Mucosa of gallbladder (tissue), 1 donor: ENCODE measurements around the gene BCO2. TPM values are rescaled to one million over a fixed set of nuclear protein-coding genes. Genes with fewer than 3 reads are reported as not detected.
"Not testable (repeated sequence)": the region's sequence is repeated elsewhere in the genome, so short reads cannot be mapped to it uniquely, and the experiment has no call there.

ENCODE experiments used
- DNase-seq: peaks from one replicate; pipeline ENCODE4 v3.0.0-alpha.2; 2020; ENCODE audit warnings: low spot score
- total RNA-seq: library from RNA; stranded (reverse); gene quantifications from one replicate; pipeline ENCODE4 v1.2.1, GENCODE V29; 2021
- donor health status: DM: no; HTN: no; CAD: no.

BCO2 gene
- total RNA-seq, 1 donor from 2014 or later, result 27.2 TPM

- DNase-seq, result no peak
These were observed 8.2 kb upstream of the BCO2 start, which contains the start of gene TEX12 for GRCh38 chr11:112167145-112167544. TSS of gene TEX12 (plus strand) at chr11:112167372. CDS start at chr11:112169269, 1,897 bp downstream.

- no peak for DNase-seq
These were observed 2.8 kb upstream of the BCO2 start for GRCh38 chr11:112172362-112172994.

DNA sequence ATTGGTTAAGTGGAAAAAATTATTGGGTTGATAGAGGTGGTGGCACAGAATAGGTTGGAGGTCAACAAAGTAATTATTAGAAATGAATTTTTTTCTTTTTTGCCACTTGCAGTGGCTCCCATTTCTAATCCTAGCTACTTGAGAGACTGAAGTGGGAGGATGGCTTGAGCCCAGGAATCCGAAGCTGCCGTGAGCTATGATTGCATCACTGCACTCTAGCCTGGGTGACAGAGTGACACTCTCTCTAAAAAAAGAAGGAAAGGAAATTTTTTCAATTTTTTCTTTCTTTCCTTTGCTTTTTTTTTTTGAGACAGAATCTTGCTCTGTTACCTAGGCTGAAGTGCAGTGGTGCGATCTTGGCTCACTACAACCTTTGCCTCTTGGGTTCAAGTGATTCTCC lies 2.2 kb upstream of the BCO2 start:
- DNase-seq, result no peak

DNA sequence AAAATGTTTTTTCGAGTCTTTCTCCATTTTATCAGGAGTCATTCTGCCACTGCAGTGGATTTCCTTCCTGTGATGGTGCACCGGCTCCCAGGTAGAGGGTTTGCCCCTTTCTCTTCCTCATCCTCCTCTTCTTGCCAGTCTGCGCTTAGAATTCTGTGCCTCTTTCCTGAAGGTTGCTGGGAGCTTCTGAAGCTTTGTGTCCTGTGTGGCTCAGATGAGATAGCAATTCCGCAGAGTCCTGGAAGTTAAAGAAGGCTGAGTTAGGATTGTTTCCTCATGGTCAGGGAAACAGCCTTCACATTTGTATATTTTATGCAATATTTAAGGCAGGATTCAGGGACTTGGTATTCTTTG lies 264 bp downstream of the BCO2 start:
- no peak for DNase-seq

GRCh38 chr11:112176077-112176476 lies 765 bp downstream of the BCO2 start:
- DNase-seq, result no peak

DNA sequence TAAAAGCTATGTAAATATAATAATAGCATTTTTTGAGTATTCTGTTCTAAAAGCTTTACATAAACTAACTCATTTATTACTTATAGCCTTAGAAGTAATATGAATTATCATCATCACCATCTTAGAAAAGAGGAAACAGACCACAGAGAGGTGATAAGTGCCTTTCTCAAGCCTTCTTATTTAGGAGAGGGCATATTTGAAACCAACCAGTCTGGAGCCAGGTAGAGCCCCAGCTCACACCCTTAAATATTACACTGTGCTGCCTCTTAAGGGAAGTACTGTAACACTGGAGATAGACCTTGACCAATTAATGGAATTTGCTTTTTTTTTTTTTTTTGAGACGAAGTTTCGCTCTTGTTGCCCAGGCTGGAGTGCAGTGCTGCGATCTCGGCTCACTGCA lies 2.3 kb downstream of the BCO2 start:
- no peak for DNase-seq

- no peak for DNase-seq
These were observed 3.1 kb downstream of the BCO2 start for GRCh38 chr11:112178428-112178827.

- DNase-seq, result no peak
These were observed 3.6 kb downstream of the BCO2 start for GRCh38 chr11:112178936-112179335.

DNA sequence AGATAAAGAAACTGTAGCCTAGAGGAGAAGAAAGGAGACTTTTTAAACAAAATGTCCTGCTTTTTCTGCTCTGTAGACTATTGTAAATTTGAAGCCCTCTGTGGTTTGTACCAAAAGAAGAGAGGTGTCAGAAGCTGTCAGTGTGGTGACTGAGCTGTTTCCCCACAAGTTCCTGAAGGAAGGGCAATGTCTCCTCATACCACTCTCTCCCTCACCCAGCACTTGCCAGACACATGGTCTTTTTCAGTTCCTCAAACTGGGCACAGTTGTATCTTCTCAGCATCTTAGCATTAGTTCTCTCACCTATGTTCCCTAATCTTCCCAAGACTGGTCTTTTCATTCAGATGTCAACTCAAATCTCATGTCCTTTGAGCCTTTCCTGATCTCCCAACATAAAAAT lies 4.3 kb downstream of the BCO2 start:
- no peak for DNase-seq

DNA sequence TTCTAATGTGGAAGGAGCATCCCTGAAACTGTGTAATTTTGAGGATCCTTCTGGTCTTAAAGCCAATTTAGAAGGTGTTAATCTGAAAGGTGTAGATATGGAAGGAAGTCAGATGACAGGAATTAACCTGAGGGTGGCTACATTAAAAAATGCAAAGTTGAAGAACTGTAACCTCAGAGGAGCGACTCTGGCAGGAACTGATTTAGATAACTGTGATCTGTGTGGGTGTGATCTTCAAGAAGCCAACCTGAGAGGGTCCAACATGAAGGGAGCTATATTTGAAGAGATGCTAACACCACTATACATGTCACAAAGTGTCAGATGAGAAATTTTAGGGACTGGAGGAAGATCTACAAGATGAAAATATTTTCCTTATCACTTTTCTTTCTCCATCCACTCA lies 7.6 kb downstream of the BCO2 start:
- no peak for DNase-seq

DNA sequence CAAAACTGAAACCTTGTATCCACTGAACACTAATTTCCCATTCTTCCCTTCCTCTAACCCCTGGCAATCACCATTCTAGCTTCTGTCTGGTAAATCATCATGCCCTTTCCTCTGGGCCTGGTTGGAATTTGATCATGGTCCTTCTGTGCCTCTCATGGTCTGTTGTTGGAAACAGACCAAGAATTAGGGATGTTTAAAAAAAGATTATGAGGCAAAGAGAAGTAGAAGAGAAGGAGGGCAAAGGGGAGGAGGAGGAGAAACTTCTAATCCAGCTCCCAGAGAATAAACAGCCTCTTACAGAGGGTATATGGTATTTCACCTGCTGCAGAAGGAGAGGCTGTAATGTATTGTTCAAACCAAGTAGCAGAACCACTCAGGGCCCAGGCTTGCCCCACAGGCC lies 10.6 kb downstream of the BCO2 start:
- no peak for DNase-seq

DNA sequence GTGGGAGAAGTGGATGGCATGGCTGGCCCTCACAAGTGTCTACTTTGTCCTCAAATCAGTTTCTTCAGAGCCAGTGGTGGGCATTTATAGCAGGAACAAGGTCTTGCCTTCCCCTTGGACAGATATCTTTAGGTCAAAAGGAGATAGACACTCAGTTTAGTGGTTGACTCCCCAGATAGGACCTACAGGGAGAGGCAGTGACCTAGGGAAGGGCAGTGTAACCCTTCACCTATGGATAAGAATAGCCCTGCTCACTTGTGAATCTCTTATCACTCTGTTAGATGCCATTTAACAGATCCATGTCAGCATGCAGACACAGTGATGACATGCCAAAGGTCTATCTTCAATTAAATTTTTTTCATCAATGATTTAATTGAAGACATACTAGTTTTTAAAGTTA lies 11.0 kb downstream of the BCO2 start:
- no peak for DNase-seq

GRCh38 chr11:112195113-112195512 lies 19.8 kb downstream of the BCO2 start:
- peak; percentile 16 for DNase-seq

DNA sequence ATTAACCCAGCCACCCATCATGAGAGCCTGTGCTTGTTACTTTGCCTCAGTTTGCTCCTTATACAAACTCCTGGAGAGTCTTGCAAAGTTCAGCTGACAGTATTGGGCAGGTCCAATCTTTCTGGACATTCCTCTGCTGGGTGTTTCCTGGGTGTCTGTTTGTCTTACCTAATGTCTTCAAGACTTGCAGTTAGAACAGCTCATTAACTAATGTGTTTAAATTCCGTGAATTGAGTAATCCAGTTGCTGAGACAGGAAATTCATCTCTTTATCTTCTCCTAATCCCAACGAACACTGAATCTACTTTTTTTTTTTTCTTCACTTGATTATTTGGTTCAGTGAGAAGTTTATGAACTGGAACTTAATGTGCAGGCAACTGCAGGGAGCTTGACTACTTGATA lies 20.6 kb downstream of the BCO2 start:
- DNase-seq, result peak; percentile 27

DNA sequence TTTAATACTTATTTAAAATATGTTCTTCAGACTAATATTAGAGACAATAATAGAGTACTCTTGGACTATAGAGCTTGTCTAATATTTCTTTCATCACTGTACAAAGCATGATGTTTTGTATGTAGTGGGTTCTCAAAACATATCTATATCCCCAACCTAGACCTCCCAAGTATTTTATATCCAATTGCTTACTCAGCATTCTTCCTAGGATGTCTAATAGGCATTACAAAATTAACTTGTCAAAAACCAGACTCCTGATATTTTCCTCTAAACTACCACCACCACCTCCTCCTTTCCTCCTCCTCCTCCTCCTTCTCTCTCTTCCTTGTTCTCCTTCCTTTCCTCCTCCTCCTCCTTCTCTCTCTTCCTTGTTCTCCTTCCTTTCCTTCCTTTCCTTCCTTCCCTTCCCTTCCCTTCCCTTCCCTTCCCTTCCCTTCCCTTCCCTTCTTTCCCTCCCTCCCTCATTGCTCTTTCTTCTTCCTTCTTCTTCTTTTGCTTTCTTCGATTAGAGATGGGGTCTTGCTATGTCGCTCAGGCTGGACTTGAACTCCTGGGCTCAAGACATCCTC lies 21.3 kb downstream of the BCO2 start:
- no peak for DNase-seq

DNA sequence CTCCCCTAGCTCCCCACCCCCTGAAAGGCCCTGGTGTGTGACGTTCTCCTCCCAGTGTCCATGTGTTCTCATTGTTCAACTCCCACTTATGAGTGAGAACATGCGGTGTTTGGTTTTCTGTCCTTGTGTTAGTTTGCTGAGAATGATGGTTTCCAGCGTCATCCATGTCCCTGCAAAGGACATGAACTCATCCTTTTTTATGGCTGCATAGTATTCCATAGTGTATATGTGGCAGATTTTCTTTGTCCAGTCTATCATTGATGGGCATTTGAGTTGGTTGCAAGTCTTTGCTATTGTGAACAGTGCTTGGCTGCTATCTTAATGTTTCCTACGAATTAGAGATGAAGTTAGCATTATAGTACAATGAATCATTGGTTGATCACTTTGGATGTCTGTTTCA lies 23.8 kb downstream of the BCO2 start:
- not testable (repeated sequence) for DNase-seq

- DNase-seq, result no peak
These were observed 24.9 kb downstream of the BCO2 start for GRCh38 chr11:112200252-112200651.

GRCh38 chr11:112206071-112206470 lies 30.8 kb downstream of the BCO2 start:
- DNase-seq, result no peak

GRCh38 chr11:112210890-112211289 lies 35.6 kb downstream of the BCO2 start:
- no peak for DNase-seq

- no peak for DNase-seq
These were observed 36.2 kb downstream of the BCO2 start for GRCh38 chr11:112211536-112211935.

- DNase-seq, result no peak
These were observed 37.0 kb downstream of the BCO2 start for GRCh38 chr11:112212290-112212689.

GRCh38 chr11:112212710-112213109 lies 37.4 kb downstream of the BCO2 start:
- no peak for DNase-seq

DNA sequence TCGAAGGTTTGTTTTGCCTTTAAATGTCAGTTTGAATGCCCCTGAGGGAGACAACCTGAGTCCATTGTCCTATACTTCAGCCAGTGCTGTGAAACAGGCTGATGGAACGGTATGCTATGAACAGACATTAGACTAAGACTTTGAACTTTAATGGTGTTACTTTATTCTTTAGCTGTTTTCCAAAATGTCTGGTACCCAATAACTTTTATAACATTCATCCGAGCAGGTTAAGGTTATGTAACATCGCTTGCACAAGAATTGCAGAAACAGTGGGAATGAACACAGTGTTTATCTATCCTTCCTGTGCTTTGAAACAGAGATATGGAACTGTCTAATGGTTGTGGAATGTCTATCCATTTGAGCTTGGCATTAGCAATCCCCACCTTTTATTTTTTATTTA lies 38.4 kb downstream of the BCO2 start:
- DNase-seq, result no peak

DNA sequence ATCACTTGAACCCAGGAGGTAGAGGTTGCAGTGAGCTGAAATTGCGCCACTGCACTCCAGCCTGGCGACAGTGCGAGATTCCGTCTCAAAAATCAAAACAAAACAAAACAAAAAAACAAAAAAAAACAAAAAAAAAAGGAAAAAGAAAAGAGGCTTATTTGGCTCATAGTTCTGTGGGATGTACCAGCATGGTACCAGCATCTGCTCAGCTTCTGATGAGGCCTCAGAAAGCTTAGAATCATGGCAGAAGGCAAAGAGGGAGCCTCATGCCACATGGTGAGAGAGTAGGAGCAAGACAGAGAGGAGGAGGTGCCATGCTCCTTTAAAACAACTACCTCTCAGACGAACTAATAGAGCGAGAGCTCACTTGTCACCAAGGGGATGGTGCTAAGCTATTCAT lies 40.3 kb downstream of the BCO2 start:
- DNase-seq, result no peak
